NCI-H226 (cell line): ENCODE data around the gene BCR.

Experiments used
- DNase-seq: peaks from one replicate; pipeline ENCODE4 v3.0.0-alpha.2; 2015

Gene BCR

DNA sequence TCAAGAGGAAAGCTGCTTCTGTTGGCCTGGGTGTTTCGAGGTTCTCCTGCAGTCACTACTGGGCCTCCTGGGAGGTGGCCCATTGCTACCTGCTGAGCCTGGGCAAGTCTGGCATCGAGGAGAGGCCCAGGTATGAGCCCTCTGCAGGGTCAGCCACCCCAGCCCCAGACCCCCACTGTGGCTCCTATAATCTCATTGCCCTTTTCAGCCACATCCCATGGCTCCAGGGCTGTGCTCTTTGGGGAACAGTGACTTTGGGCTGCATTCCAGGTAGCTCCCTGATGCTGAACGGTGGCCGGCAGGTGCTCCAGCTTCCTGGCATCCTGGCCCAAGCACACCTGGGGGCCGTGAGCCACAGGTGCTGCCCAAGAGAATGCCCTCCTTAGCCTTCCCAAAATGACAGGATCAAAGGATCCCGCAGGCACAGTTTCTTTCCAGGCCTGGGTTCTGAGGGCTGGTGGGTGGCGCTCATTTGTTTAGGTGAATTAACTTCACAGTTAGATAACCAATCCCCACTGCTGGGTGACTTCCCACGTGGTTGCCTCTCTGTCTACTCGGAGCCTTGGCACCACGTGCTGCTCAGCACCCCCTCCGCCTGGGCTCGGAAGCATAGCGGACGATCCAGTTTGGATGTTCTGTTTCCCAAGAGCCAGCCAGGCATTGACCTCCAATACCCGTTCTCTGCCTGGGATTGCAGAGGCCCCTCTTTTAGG is 97.4 kb downstream of the BCR start:
- no peak for DNase-seq

DNA sequence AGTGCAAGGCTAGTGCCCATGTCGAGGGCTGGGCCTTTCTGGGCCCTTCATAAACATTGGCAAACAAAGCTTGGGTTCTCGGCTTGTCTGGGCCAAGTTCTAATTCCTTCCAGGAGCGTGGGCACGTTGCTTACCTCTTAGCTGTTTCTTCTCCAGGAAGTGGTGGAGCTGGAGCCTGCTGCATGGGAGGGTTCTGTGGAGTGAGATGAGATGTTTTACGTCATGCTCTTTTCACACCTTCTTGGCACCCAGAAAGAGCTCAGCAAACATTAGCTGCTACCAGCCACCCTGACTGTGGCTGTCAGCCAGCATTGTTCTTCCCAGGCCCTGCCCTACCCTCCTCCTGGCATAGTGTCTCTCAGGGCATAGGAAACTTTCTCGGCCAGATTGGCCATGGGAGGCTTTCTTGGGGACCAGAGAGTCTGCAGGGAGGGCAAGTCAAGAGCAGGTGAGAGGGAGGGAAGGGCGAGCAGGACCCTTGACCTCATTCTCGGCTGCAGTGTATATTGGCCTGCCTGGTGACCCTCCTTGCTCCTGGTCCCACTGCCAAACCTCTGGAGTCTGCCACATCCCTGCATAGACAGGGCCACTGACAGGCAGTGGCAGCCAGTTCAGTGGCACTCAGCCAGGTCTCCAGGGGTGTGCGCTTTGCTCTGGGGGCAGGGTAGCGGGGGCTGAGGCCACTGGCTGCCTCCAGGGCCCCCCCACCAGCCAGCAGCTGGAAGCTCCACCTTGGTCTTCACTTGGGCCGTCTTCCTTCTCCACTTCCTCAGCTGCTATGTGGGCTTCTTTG is 98.8 kb downstream of the BCR start:
- no peak for DNase-seq

DNA sequence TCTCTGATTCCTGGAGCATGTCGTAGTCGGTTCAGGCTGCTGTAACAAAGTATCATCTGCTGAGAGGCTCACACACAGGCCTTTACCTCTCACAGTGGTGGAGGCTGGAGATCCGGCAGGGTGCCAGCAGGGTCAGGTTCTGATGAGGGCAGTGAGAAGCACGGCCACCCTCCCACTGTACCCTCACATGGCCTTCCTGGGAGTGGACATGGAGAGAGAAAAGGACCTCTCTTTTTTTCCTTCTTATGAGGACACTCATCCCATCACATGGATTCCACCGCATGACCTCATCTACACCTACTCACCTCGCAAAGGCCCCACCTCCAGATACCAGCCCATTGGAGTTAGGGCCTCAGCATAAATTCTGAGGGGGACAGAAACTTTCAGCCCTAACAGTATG is 99.5 kb downstream of the BCR start:
- DNase-seq: no peak

DNA sequence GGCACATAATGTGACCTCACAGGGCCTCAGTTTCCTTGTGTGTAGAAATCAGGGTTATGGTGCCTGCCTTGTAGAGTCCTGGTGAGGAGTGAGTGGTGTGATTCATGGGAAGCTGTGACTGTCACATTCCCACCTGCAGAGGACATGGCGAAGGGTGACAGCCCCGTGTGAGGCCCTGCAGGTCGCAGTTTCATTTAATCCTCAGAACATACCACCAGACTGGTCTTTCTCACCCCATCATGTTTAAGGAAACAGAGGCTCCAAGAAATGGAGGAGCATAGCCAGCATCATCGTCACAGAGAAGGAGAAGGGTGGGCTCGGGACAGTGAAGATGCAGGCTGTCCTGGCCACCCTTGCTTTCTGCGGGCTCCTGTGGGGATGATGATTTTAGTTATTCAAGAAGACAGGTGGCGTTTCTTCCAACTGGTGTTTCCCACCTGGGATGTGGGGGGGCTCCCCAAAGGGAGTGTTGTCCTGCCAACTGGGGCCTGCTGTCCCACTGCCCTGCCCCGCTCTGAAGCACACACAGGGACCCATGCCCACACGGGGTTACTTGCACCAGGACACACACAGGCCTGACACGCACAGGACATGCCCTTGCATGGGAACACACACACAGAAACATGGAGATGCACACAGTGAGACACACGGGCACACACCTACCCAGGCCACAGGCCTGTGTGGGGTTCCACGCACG is 100.2 kb downstream of the BCR start:
- DNase-seq: no peak

DNA sequence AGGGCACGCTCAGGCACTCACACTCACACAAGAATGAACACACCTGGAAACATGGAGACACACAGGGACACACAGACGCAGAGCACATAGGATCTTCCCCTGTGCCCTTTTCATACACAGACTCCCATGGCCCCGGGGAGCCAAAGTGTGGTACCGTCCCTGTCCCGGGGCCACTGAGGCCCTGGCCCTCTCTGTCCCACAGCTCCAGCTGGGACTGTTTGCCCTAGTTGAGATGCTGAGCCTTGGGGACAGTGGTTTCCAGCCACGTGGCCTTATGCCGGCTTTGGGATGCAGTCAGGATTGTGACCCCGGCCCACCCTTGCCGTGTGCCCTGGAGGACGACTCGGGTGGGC is 100.7 kb downstream of the BCR start:
- no peak for DNase-seq

DNA sequence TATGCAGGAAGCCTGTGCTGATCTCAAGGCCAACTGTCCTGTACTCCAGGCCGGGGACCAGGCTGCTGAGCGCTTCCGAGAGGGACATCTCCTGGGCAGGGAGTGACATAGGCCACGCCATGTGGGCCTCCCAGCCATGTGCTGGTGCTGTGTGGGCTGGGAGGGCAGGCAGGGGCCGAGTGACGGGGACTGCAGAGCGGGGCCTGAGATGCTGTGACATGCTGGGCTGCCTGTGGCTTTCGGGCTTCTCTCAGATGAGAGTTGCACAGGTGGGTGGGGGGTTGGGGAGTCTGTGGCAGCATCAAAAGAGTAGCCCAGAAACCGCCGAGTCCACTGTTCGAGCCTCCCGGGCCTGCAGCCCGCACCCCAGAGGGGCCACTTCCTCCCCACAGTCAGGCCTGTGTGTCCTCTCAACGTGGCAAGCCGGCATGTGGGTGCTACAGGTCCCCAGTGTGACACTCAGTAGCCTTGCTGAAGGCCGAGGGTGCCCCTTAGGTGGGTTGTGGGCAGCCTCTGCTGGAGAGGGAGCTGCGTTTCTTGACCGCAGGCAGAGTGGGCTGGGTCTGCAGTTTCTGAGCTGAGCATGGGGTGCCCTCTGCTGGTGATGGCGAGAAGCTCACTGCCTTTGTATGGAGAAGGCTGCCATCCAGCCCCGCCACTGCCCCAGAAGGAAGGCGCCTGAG is 101.2 kb downstream of the BCR start:
- peak; percentile 40 for DNase-seq

DNA sequence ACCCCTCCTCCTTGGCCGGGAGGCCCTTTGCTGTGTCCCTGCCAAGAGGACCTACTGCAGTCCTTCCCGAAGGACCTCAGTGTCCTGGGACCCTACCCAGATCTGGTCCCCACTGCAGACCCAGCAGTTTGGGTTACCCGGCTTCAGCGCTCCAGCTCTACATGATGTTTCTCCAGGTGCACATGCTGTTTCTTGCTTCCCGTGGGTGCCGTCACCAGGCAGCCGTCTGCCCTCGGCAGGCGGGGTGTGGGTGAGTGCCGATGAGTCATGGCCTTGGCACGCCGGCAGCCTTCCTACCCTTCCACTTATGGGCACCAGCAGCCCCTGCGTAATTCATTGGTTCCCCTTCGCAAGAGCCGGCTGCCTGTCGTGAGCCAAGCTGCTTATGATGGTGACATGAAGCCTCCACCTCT is 101.8 kb downstream of the BCR start:
- peak; percentile 80 for DNase-seq

DNA sequence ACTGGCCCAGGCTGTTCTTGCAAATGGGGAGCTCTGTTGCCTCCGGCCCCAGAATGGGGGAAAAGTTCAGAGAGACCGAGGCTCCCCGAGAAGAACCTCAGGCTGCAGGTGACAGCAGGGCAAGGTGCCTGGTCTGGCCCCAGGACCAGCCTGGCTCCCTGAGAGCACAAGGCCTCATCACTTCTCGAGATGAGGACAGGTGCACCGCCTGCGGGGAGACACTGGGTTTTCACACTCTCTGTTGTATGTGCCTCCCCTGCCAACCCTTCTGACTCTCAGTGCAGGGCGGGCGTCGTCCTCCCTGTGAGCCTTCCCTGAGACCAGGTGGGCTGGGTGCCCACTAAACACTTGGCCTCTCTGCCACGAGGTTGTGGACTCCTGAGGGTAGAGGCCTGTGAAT is 102.2 kb downstream of the BCR start:
- no peak for DNase-seq

DNA sequence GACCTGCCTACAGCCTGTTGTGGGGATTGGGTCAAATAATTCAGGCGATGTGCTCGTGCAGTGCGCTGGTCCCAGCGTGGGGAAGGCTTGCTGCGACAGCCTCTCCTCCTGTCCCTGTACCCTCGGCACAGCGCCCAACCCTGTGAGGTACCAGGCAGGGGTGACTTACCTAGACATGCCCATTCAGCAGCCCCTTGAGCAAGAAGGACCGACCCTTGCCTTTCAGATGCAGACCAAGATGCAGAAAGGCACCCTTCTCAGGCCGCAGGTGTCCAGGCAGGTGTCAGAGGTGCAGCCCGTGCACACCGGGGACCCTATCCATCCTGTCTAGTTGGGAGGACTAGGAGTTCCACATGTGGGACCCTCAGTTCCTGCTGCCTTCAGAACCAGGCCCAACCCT is 102.7 kb downstream of the BCR start:
- DNase-seq: no peak

DNA sequence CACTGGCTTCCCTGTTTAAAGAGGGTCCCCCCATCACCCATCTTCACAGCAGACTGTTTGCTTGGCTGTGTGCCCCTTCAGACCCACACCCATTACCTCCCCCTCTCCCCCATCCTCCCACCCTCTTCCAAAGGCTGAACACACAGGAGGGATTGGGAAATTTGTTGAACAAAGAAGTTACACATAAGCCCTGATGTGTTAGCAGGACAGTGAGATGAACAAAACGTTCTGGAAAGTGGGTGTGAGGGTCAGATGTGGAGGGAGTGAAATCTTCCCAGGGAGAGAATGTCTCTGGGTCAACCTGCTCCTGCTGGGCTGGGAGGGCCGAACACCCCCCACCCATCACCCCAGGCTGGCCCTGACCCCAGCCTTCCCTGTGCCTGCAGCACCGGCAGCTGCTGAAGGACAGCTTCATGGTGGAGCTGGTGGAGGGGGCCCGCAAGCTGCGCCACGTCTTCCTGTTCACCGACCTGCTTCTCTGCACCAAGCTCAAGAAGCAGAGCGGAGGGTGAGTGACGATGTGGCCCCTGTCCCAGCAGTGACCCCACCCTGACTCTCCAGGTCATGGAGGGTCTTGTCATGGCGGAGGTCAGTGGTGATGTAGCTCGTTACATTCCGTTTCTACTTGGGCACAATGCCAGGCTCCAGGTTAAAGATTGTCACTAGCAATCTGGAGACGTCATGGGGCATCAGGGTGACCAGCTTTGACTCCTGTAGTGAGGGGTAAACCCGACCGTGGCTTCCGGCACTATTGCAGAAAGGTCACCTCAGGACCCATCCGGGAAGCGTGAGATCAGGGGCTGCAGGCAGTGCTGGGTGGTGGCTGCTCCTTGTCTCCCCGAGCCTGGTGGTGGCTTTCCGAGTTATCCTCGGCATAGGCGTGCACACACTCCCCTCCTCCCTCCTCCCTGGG is 103.5 kb downstream of the BCR start:
- no peak for DNase-seq

DNA sequence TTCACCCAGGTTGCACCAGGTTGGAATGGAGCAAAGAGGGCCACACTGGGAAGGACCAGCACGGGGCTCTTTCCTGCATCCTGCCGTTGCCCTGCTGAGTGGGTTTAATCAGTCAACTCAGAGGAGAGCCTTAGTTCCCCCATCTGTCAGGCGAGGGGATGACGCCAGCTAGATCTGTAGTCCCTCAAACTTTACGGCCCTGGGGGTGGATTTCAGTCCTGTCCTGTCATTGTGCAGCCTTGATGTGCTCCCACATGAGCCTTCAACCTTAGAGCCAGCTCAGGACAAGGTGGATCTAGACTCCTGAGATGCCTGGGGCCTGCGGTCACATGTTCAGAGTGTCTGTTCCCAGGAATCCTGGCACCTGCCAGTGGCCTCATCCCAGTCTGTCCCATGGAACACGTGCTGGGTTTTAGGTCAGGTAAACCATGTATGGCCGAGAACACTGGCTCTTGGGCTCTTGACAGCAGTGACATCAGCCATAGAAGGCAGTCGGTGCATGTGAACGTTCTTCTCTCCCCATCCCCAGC is 104.3 kb downstream of the BCR start:
- no peak for DNase-seq

DNA sequence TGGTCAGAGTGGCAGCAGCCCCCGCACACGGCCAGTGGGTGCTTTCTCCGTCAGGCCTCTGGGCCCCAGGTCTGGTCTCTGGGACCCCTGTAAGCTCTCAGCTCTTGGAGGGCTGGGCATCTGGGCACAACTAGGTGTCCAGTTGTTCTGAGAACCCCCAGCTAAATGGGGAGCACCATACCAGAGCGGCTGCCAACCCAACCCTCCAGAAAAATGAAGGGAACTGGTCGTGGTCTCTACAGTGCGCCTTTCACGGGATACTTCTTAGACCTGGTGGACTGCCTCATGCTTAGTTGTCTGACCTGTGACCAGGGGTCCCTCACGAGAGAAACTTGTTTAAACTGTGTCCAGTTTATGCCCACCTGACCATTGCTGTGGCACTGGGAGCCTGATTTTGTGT is 104.9 kb downstream of the BCR start:
- no peak for DNase-seq

DNA sequence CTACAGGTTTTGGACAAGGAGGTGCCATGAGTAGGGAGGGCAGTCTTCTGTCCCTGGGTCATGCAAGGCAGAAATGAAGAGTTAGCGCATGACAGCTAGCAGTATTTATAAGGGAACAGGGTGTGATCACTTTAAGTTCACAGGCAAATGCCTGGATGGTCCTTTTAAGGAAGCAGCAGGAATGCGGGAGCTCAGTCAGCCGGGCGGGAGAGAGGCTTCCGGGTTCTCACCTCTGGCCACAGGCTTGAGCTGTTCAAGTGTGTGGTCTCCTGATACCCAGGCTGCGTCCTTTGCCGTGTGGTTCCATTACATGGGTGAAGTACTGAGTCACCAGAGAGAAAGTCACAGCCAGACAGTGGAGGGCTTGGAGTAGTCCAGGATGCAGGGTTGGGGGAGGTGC is 105.4 kb downstream of the BCR start:
- no peak for DNase-seq

DNA sequence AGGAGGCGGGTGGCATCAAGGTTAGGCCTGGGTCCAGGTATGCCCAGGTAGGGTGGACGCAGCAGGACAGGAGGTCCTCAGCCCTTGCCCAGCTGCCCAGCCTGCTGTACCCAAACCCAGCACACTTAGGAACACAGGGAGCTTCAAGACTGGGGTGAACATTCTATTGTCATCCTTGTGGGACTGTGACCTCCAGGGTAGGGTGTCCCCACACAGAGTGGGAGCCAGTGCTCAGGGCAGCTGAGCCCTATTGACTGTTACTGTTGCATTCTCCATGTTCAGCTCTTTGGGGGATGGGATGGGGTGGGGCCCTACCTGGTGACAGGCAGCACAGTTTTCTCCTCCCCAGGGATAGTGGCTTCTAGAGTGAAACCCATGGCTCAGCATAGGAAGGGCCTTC is 106.0 kb downstream of the BCR start:
- DNase-seq: no peak

DNA sequence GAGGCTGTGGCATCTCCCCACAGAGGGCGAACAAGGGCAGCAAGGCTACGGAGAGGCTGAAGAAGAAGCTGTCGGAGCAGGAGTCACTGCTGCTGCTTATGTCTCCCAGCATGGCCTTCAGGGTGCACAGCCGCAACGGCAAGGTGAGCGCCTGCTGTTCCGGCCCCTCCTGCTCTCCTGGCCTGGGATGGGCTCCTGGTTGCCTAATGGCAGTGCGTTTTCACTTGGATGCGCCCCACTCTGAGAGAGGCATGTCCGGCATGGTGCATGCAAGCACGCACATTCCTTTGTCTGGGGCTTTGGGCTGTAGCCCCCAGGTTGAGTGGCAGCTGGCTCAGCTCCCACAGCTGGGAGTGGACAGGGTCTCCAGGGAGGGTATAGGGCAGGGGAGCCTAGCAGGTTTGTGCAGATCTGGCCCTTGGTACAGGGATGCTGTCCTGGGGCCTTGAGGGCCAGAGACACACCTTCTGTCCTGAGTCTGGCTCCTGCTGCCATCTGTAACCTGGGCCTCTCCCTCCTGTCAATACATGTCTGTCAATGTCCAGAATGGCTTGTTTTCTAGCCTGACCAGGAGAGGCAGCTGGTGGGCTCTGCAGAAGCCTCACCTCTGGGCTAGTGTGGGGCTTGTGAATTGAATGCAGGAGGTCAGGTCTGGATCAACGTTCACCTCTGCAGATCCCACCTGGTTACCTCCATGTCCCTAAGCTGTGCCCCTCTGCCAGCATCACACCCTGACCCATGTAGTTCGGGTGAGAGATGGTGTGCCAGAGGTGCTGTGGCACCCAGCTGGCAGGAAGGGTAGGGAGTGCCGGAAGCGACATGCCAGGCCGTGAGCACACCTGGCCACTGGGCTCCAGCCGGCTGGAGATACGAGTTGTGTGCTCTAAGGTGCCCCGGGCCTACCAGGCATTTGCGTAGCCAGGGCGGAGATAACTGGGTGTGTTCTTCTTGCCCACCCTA is 107.1 kb downstream of the BCR start:
- no peak for DNase-seq

DNA sequence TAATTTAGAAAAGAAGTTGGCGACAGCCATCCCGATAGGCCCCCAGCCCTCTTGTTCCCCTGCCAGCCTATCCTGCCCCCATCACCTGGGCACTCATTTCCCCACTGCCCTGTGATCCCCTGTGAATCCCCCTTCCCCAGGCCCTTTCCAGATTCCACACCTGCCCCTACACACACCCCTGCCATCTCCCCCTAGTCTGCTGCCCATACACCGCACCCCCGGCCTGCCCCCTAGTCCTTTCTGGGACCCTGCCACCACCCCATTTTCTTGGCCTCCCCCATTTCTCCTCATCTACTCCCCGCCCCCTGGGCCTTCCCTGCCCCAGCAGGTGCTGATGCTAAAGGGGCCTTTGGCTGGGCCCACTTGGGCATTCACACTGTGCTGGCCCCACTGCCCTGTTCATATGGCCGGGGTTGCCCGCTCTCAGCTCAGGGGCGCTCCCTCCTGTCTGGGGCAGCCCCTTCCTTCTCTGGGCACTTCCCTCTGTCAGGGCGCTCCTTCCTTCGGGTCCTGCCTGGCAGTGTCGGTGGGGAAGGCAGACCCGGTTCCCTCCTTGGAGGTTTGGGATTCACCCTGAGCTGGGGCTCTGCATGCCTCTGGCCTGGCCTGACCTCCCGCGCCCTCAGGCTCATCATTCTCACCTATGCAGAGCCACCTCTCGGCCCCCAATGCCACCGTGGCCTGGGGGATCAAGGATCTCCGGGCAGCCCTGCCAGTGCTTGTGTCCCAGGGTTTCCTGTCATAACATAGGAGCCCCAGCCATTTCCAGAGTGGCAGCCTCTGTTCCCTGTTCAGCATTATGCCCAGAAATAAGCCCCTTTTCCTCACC is 108.2 kb downstream of the BCR start:
- no peak for DNase-seq

DNA sequence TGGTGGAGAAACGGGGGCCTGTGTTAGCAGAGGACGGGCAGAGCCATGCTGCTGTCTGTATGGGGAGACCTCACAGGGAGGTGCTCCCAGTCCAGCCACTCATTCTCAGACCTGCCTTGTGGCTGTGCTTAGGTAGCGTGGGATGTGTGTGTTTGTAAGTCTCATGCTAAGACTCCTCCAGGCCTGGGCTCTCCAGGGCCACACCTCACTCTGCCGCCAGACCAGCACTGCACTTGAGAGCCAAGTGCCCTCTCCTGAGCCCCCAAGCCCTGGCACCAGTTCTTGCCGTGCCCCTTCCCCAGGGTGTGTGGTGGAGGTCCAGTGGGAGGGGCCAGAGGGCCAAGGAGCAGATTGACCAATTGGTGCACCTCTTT is 108.8 kb downstream of the BCR start:
- DNase-seq: no peak

DNA sequence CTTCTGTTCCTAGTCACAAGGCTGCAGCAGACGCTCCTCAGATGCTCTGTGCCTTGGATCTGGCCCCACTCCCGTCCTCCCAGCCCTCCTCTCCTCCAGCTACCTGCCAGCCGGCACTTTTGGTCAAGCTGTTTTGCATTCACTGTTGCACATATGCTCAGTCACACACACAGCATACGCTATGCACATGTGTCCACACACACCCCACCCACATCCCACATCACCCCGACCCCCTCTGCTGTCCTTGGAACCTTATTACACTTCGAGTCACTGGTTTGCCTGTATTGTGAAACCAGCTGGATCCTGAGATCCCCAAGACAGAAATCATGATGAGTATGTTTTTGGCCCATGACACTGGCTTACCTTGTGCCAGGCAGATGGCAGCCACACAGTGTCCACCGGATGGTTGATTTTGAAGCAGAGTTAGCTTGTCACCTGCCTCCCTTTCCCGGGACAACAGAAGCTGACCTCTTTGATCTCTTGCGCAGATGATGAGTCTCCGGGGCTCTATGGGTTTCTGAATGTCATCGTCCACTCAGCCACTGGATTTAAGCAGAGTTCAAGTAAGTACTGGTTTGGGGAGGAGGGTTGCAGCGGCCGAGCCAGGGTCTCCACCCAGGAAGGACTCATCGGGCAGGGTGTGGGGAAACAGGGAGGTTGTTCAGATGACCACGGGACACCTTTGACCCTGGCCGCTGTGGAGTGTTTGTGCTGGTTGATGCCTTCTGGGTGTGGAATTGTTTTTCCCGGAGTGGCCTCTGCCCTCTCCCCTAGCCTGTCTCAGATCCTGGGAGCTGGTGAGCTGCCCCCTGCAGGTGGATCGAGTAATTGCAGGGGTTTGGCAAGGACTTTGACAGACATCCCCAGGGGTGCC is 109.8 kb downstream of the BCR start:
- DNase-seq: no peak
